HepG2 (cell line): ENCODE measurements around the gene VSIG10L. TPM values are rescaled to one million over a fixed set of nuclear protein-coding genes. Genes with fewer than 3 reads are reported as not detected.

Experiments
- CHD4 ChIP-seq: fragments of 200-600 bp; sonication (generic); IDR thresholded peaks from 2 replicates; pipeline ENCODE4 v1.7.0; 2017; ENCODE audit warnings: mild to moderate bottlenecking, low read length, borderline replicate concordance
- GATA4 ChIP-seq: sonication (generic); IDR thresholded peaks from 2 replicates; pipeline ENCODE4 v1.6.1; 2016; ENCODE audit warnings: antibody characterized with exemption, low read depth, borderline replicate concordance
- NCOA2 ChIP-seq: sonication (generic); formaldehyde crosslinking; IDR thresholded peaks from 2 replicates; pipeline ENCODE4 v1.8.0; 2022; ENCODE audit warnings: inconsistent platforms
- PBX2 ChIP-seq: IDR thresholded peaks from 2 replicates; pipeline ENCODE4 v1.6.1; 2016; ENCODE audit warnings: control low read depth
- SSRP1 ChIP-seq: IDR thresholded peaks from 2 replicates; pipeline ENCODE4 v1.6.1; 2016; ENCODE audit warnings: control low read depth
- SUZ12 ChIP-seq: fragments of 150-350 bp; IDR thresholded peaks from 2 replicates; pipeline ENCODE4 v1.6.1; 2014; ENCODE audit warnings: low read depth, low read length
- TMF1 ChIP-seq: sonication (generic); formaldehyde crosslinking; IDR thresholded peaks from 2 replicates; pipeline ENCODE4 v1.8.1; 2022; ENCODE audit warnings: low read depth, missing genetic modification reagents
- ZBTB26 ChIP-seq: IDR thresholded peaks from 2 replicates; pipeline ENCODE4 v1.6.1; 2016; ENCODE audit warnings: missing compliant biosample characterization, missing genetic modification reagents, borderline replicate concordance
- ZFP90 ChIP-seq: sonication (generic); formaldehyde crosslinking; IDR thresholded peaks from 2 replicates; pipeline ENCODE4 v1.8.0; 2022; ENCODE audit warnings: missing genetic modification reagents, mild to moderate bottlenecking, inconsistent platforms, borderline replicate concordance
- ZNF263 ChIP-seq: sonication (generic); formaldehyde crosslinking; IDR thresholded peaks from 2 replicates; pipeline ENCODE4 v1.4.0; 2020; ENCODE audit warnings: missing genetic modification reagents
- ZNF782 ChIP-seq: sonication (generic); formaldehyde crosslinking; IDR thresholded peaks from 2 replicates; pipeline ENCODE4 v1.4.0; 2020; ENCODE audit warnings: missing genetic modification reagents, mild to moderate bottlenecking, borderline replicate concordance
- ZNF784 ChIP-seq: sonication (generic); formaldehyde crosslinking; IDR thresholded peaks from 2 replicates; pipeline ENCODE4 v1.5.1; 2020; ENCODE audit warnings: missing genetic modification reagents, mild to moderate bottlenecking, borderline replicate concordance
- polyA plus RNA-seq, 8 experiments: library from polyadenylated mRNA; depleted of rRNA in 3 of 8; stranded (reverse) in 7 of 8; unstranded in 1 of 8; fragments of >200 nt; fragmentation: Illumina TruSeq in 4 of 8; extraction: Trizol in 4 of 8; gene quantifications; 2 replicates each; pipeline versions ENCODE4 v1.2.1 to v1.2.3, GENCODE V29; 2011 to 2016; ENCODE audit warnings: low read depth in 4 of 8, missing spikeins in 1 of 8, mixed read lengths in 1 of 8; ENCODE audit not compliant: insufficient read depth in 1 of 8
- total RNA-seq, 5 experiments: library from RNA; depleted of rRNA; stranded (reverse); fragments of >200 nt; fragmentation: Illumina TruSeq; extraction: Trizol; gene quantifications; 2 replicates each; pipeline ENCODE4 v1.2.3, GENCODE V29; 2016; ENCODE audit warnings: low read depth in 1 of 5
- TF ChIP-seq, protein P1 (sequence below): fragments of 450-650 bp; IDR thresholded peaks from 2 replicates; pipeline ENCODE4 v1.6.1; 2016

The VSIG10L gene
- total and polyA plus RNA-seq, 2 of the 13 experiments (the other 11 are each of a cell fraction or from before 2014, with no cell fraction given): 2.7 to 8.5 TPM

- TF ChIP-seq CHD4 (no peak), ZFP90 (no peak), SUZ12 (no peak), TMF1 (CRISPR knock-in tag) (no peak), PBX2 (CRISPR knock-in tag) (no peak), SSRP1 (no peak), ZBTB26 (CRISPR knock-in tag) (no peak), ZNF263 (CRISPR knock-in tag) (no peak), ZNF782 (CRISPR knock-in tag) (no peak), NCOA2 (CRISPR knock-in tag) (no peak), GATA4 (no peak), ZNF784 (CRISPR knock-in tag) (no peak)
- TF ChIP-seq, protein P1, sequence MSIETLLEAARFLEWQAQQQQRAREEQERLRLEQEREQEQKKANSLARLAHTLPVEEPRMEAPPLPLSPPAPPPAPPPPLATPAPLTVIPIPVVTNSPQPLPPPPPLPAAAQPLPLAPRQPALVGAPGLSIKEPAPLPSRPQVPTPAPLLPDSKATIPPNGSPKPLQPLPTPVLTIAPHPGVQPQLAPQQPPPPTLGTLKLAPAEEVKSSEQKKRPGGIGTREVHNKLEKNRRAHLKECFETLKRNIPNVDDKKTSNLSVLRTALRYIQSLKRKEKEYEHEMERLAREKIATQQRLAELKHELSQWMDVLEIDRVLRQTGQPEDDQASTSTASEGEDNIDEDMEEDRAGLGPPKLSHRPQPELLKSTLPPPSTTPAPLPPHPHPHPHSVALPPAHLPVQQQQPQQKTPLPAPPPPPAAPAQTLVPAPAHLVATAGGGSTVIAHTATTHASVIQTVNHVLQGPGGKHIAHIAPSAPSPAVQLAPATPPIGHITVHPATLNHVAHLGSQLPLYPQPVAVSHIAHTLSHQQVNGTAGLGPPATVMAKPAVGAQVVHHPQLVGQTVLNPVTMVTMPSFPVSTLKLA: no peak
Observed at GRCh38 chr19:51285682-51286081, 56.3 kb downstream of the VSIG10L start (continued).
